NCI-H82 treated with DMSO at 0.1 percent for 48 hours (cell line): Measurements from ENCODE around the gene AOAH.

Experiments used
- DNase-seq: peaks from one replicate; lab custom pipeline; 2025; ENCODE audit not compliant: unreplicated experiment; lab: John Stamatoyannopoulos, UW

The AOAH gene

GRCh38 chr7:36636126-36636525, 88.2 kb downstream of the AOAH start:
- DNase-seq: no peak

DNA sequence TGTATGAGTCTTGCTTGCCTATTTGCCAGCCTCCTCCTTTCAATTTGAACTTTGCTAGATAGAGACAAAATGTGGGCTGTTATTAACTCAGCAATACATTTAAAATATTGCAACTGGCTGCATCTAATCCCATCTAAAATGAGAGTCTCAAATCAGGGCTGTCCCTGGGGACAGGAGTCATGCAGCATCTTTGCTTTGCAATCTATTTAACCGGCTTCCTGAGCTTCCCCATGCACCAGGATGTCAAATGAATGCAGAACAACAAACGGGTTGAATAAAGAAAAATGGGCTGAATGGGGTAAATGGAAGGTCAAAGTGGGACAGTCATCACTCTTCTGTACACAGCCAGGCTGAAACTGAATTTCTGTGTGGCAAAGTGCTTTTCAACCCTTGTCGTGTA, 89.2 kb downstream of the AOAH start:
- no peak for DNase-seq

GRCh38 chr7:36633377-36633776, 90.9 kb downstream of the AOAH start:
- no peak for DNase-seq

DNA sequence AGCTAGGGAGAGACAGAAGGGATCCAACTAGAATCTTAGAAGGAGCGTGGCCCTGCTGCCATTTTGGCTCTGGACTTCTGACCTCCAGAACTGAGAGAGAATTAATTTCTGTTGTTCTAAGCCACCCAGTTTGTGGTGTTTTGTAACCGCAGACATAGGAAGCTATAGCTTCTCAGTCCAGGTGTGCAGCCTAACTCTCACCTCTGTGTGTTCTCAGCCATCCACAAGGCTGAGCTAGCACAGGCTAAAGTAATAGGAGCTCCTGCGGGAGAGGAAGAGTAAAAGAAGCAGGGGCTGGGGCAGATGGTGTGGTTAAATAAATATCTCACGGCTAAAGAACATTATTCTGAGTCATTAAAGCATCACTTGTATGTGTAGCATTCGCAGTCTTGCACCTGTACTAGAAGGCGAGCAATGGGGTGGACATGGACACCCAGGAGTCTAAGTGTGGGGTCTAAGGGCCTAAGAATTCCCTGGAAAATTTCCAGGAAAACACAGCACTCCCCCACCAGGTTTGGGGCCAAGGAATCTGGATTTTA, 94.1 kb downstream of the AOAH start:
- DNase-seq: no peak

DNA sequence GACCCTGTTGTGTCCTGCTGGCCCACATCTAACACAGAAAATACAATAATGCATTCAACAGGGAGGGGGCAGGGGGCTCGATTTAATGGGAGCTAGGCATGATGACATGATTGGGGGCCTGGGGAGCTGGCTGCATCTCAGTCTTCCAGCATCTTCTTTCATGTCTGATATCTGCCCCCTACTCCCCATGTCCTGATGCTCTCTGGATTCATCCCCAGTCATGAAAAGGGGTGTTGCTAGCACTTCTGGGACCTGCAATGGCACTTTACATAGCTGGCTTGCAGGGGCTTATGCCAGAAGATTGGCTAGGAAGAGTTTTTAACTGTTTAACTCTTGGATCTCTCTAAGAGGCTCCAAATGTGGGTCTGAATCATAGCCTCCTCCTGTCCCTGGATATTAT, 94.9 kb downstream of the AOAH start:
- no peak for DNase-seq

- no peak for DNase-seq
Measured at GRCh38 chr7:36627836-36628235, 96.5 kb downstream of the AOAH start.

DNA sequence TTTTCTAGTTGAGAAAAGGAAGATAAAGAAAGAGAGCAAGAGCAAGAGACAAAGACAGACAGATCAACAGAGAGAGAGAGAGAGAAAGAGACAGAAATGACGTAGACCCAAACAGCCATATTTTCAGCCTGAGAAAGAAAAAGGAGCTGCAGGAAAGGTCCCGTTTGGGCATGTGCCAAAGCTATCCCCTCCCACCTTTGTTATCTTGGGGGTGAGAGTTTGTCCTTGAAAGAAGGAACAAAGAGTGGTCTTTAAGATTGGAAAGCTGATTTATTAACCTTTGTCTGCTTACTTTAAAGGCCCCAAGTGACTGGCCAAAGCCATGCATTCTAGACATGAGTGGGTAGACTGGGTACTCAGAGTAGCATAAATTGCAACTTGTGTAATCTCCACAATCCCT, 98.2 kb downstream of the AOAH start:
- no peak for DNase-seq

- no peak for DNase-seq
Measured at GRCh38 chr7:36625247-36625646, 99.0 kb downstream of the AOAH start.

DNA sequence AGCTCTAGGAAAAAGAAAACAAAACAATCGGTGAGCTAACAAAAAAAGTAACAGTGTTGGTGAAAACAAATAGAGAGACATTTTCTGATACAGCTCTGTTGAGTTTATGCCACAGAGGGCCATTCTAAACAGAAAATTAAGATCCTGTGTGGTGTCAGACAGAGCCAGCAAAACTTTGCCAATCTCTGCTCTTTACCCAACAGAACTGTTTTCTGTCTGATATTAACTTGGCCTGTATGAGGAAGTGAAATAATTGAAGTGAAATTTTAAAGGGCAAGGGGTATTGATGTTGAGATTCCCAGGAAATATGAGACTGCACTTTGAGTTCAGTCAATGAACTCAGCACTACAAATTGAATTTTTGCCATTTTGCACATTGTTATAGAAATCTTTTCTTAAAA, 101.0 kb downstream of the AOAH start:
- DNase-seq: no peak

GRCh38 chr7:36621396-36621795, 102.9 kb downstream of the AOAH start:
- DNase-seq: no peak

GRCh38 chr7:36620166-36620708, 104.1 kb downstream of the AOAH start:
- DNase-seq: peak; percentile 75

- no peak for DNase-seq
Measured at GRCh38 chr7:36617408-36617807, 106.9 kb downstream of the AOAH start.

- no peak for DNase-seq
Measured at GRCh38 chr7:36615852-36616540, 108.3 kb downstream of the AOAH start.

DNA sequence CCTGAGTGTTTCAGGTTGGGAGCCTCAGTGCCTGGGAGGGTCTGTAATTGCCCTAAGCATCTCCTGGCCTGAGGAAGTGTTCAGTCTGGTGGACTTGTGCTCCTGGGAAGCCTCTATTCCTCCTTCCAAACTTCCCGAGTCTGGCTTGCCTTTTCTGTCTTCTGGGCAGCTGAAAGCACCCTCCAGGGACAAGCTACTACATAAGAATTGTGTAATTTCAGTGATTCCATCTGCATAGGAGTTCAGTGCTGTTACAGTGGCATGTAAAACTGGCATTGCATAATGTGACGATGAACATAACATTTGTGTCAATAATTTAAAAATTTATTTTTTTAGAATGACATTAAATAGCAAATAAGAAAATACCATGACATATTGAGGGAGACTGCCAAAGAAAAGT, 109.3 kb downstream of the AOAH start:
- DNase-seq: no peak

- no peak for DNase-seq
Measured at GRCh38 chr7:36613031-36613614, 111.2 kb downstream of the AOAH start.

DNA sequence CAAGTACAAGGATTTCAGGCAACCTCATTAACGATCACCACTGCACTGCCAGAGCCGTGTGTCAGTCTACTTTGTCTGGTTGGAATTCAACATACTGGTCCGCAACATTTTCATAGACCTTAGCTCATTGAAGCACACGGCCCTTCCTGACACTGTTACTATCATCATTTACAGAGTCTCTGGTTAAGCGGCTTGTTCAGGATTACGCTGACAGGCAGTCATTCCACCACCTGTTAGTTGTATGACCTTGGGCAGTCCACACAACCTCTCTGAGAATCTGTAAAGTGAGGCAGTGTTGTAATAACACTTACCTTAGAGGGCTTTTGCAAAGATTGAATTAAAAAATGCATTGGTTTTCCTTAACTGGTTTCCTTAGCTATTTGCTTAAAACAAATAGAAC, 112.6 kb downstream of the AOAH start:
- peak; percentile 92 for DNase-seq

DNA sequence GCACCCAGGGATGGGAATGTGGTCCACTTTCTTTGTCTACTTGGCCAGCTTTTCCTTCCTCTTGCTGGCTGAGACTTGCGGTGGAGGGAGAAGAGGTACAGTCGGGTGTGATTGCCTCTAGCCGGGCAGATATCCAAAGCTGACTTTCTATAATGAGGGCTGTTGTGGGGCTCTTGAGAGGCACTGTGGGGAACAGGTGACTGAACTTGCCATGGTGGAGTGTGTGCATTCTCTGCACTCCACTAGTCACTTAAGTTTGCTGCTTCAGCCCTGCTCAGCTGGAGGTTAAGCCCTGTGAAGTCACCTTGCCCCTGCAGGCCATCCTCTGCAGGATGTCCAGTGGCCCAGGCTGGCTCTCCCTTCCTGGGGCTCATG, 116.6 kb downstream of the AOAH start:
- DNase-seq: no peak

DNA sequence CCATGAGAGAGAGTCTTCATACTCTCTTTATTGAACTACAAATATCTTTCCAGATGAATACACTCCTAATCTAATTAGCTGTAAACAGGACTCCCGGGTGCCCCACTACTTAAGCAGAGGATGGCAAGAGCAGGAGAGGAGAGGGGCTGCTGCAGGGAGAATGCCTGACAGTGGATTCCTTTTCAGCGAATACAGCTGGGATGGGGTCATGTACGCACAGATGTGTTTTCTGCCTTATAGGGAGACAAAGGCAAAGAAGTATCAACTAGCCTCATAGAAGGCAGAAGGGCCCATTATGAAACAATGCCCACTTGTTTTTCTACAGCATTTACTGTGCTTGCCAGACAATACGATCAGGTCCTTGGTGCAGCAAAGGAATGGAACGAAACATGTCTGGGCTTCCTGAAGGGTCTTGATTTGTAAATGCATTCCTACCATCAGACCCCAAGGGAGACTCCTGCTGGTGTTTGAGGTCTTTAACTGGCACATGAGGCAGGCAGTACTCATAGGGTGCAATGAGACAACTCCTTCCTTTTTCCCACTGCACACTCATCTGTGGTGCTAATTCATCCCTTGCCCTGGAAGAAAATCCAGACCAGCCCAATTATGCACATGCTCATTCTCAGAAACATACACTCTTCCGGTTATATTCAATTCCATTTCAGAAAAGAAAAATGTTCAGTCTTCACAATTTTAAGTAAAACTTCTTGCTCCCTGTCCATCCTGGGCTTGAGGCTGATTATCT, 117.1 kb downstream of the AOAH start:
- DNase-seq: peak; percentile 67

DNA sequence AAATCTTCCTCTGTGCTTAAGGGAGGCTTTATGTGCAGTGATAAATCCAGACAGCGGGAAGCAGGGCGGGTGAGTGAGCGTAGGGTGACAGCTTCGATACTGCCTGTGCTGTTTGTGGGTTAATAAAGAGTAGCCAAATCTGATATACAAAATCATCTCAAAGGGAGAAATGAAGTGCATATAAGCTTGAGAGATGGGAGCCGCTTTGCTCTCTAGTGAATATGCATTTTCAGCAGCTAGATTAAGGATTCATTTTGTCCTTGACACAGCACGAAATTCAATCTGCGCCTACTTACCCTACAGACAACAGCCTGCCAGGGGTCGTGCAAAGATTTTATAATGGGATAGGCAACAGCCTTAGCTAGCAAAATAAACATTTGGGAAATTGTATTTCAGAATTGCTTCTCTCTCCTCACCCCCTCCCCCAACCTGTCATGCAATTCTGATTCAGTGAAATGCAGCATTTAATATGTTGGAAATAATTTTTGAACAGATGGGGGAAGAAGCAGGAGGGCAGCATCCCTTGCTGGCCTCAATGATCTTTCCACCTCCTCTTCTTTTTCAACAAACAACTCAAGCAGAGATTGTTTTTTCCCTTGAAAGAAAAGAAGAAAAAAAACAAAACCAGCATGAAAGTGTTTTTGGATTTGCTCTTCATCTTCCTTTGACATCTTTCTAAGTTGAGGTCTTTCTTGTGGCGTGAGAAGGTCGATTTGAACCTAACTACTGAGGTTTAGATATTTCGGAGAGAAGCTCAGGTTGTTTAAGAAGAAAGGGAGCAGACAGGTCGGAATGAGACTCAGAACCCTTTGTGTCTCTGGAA, 117.9 kb downstream of the AOAH start:
- DNase-seq: peak; percentile 22

DNA sequence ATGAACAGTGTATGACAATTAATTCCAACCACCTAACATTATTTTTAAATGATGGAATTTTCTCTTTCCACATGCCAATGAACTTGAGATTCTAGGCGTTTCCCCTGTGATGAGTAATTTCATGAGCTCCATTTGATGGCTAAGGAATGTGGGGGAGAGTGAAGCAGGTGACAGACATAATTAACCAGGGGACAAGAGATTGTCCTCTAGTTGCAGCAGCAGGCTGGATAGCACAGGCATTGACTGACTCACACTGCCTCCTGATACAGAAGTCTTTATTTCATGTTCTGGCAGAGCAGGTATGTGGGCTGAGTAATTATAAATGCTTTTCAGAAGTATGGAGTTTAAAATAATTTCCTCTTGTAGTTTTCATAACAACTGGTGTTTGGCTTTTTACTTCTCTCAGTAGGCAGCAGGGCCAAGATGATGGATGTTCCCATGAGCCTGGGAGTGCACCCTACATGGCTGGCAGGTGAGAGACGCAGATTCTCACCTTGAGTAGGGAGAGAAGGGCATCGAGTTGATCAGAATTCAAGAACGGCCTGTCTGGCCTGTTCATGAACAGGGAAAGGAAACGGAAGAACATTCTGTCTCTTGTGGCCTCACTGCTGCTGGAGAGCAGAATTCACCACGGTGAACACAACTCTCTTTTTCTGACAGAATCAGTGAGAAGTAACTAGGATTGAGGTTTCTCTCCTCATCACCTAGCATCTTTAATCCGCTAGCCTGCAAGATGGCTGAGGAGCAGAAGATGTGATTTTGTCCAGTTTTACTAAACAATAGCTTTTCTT, 118.8 kb downstream of the AOAH start:
- no peak for DNase-seq
